GM19025 (cell line): ENCODE measurements around the gene SGMS2.

Experiments
- ATAC-seq: cut with Tn5 transposase; IDR thresholded peaks from one replicate; pipeline ENCODE4 v1.9.1; 2021; ENCODE audit warnings: mild to moderate bottlenecking, low read depth, moderate library complexity; ENCODE audit not compliant: unreplicated experiment

Gene SGMS2

GRCh38 chr4:107824350-107825071 lies at the start of gene SGMS2:
Gene SGMS2, plus strand, starts transcription at chr4:107824932. Its CDS starts 70,622 bp downstream, at chr4:107895554.
- peak; percentile 60 for ATAC-seq

DNA sequence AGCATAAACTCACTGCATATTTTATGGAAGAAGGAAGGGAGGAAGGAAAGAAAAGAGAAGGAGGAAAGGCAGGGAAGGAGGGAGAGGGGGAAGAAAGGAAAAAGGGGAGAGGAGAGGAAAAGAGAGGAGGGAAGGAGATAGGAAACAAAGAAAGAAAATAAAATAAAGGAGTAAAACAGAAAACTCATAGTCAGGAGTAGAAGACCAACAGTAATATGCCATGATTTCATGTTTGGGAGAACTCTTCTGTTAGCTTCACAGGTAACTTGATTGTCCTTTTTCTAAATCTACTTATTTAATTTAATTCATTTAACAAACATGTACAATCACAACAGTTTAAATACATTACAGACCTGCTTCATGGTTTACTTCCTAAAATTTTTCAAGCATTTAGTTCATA lies 46.8 kb upstream of the SGMS2 start:
- no peak for ATAC-seq

DNA sequence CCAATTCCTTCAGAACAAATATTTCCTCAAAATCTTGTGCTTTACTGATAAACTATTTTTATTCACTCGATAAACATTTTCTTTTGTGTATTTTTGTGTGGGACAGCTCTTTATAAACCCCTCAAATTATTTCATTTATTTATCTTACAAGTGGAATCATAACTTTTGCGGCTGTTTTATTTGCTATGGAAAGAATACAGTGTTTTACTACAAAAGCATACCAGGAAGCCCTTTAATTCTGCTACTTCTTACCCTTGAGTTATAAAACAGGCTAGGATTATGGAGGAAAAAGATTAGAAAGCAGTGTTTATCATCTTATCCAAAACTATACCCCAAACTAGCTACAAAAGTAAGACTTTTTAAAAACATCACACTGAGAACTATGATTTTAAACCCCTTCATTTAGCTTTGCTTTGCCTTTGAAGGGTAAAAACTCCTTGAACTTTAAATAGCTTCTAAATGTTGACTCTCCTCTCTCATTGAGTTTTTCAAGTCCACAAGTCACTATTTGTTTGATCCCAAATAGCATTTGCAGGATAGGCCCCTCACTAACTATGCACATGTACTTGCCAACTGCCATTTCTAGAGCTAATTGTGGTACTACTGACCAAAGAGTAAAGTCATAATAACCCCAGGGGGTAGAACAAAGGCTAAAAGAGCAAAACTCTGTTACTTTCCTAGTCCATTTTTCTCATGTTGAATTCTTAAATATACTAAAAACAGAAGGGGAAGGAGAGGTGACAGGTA lies 45.8 kb upstream of the SGMS2 start:
- ATAC-seq, result no peak

GRCh38 chr4:107780665-107781064 lies 44.1 kb upstream of the SGMS2 start:
- ATAC-seq, result no peak

DNA sequence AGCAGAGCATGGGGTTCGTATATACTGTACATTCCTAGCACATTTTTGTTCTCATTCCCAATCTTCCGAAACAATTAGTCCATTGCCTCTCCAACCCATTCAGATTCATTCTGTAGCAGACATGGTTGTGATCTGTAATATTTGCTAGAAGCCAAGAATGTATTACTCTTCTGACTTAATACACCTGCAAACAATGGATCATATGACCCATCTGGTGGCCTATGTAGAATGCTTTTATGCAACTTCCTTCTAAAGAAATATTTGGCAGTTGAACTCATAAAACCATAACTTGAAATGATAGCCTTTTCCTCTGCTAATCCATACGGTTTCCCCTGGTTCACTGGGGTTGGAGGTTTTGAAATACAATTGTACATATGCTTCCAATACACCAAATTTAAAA lies 32.8 kb upstream of the SGMS2 start:
- ATAC-seq, result no peak

- ATAC-seq, result no peak
Observed at GRCh38 chr4:107792711-107793110, 32.0 kb upstream of the SGMS2 start.

DNA sequence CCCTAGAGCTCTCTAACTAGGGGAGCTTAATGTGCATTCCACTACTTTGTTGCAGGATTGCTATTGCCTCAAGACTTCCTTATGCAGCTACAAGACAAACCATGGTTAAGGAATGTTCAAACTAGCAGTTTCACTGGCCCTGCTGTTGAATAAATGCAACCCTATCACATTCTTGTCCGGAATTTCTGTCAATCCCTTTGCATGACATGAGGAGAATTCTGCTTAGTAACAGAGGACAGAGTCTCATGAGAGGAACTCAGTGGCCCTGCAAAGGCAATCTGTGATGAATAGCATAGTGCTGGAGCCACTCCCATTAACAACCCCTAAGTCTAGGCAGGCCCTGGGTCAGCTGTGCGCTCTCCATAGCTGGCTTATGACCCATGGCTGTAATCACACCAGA lies 30.7 kb upstream of the SGMS2 start:
- ATAC-seq, result no peak

DNA sequence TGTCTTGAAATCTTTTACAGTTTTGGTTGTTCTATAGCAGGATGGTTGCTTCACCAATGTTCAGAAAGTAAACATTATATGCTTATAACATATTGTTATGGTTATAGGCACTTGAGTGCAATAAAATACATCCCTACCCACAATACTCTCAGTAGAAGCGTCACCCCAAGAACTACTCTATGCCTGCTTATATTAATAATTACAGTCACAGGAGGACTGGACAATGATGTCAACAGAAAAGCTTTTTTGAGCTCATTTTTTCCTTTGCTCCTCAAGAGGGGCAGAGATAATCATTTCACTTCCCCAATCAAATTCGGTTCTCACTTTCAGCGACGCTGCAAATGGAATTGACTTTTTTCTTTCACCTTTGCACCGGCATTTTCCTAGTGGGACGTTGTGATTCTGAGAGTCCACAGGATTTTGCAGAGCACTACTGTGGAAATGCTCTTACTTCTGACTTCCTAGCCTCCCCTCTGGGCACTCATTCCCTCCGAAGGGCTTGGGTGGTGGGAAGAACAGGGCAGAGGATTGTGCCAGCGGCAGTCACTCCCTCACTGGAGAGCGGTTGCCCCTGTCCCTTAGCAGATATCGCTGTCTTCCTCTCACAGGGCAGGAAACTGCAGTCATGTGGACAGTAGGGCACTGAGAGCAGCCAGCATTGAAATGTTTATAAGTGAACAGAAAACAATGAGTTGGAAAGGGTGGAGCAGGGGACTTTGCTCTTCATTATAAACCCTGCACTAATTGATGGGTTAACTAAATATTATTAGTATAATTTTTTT lies 24.9 kb upstream of the SGMS2 start:
- no peak for ATAC-seq

DNA sequence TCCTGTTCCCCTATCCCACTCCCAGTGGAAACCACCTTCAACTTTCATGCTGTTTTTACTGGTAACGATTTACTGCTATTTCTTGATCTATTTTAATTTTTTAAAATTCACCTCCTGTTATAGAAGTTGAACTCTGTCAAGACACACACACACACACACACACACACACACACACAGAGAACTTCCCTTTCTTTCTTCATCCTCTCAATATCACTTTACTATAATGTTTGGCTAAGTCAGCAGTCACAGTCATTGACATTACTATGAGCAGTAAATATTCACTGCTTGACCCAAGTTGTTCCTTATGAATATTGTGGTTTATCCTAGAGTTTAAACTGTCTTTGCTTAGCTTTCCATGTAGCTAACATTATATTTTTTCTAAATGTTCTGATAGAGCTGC lies 24.0 kb upstream of the SGMS2 start:
- ATAC-seq, result no peak

GRCh38 chr4:107801766-107802211 lies 22.9 kb upstream of the SGMS2 start:
- no peak for ATAC-seq

GRCh38 chr4:107804956-107805355 lies 19.8 kb upstream of the SGMS2 start:
- no peak for ATAC-seq

- ATAC-seq, result no peak
Observed at GRCh38 chr4:107806196-107806595, 18.5 kb upstream of the SGMS2 start.

DNA sequence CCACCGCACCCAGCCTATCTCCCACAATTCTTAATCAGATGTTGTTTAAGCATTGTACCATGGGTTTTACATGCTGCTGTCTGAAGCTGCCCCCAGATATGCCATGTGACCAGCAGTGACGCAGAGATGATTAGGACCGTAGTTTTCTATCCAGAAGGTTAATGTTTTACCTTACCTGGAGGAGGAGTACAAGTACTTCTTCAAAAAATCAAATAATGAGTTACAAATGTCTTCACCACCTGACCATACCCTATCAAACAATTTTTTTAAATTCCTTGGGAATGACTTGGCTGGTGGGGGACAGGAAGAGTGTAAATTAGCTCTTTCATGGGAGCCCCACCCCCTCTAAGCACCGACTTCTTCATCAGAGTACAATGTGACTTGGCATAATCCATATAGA lies 16.2 kb upstream of the SGMS2 start:
- no peak for ATAC-seq

- no peak for ATAC-seq
Observed at GRCh38 chr4:107809210-107809609, 15.5 kb upstream of the SGMS2 start.

DNA sequence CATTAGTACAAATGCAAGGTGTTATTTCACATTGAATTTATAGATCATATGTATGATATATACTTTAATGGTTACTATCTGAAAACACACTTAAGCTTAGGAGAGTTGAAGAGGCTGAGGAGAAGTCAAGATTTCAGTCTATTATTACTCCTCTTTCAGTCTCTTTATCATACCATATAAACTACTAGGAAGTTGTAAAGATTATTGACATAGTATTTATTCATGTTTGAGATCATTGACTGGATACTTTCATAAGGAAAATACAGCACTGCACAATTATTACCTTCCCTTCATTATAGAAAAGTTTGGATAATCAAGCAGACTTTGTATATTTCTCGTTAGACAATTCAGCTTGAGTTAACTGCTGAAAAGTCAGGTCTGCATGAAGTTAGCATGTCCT lies 10.0 kb upstream of the SGMS2 start:
- no peak for ATAC-seq

GRCh38 chr4:107815158-107815557 lies 9.6 kb upstream of the SGMS2 start:
- ATAC-seq, result no peak

DNA sequence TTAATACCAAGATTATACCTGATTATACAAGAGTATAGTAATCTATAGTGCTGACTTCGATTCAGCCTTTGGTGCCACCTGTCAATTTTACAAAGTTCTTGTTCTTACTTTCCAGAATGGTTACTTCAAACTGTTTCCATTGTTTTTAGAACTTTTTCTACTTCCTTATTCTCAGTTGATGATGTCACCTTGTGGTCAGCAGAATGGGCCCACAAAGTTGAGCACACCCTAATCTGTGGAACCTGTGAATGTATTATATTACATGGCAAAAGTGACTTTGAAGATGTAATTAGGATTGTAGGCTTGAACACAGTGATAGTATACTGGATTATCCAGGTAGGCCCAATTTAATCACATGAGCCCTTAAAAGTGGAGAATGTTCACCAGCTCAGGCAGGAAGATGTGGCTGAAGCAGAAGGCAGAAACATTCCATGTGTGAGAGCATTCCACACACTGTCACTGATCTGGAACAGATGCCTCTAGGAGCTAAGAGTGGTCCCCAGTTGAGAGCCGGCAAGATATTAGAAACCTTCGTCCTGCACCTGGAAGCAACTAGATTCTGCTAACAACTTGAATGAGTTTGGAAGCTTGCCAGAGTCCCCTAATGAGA lies 6.3 kb upstream of the SGMS2 start:
- ATAC-seq, result no peak

DNA sequence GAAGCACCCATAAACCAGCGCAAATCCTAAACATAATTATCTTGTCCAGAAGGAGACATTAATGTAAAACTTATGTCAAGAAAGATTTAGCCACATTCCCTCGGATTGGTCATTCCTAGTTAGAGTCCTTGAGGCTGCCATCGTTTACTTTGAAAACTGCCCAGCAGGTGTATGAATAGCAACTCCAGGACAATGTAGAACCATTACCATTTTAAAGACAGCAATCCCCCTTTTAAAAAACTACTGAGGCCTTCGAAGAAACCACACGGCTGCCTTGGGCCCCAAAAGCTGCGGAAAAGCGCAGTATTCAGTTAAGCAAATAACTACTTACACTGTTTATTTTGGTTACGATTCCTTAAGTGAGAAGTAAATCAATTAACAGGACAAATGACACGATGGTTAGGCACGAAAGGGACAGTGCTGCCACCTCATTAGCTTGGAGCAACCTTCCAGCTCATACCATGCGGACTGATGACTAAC lies 822 bp upstream of the SGMS2 start:
- ATAC-seq, result no peak

- peak; percentile 34 for ATAC-seq
Observed at GRCh38 chr4:107825072-107825824, 516 bp downstream of the SGMS2 start.

DNA sequence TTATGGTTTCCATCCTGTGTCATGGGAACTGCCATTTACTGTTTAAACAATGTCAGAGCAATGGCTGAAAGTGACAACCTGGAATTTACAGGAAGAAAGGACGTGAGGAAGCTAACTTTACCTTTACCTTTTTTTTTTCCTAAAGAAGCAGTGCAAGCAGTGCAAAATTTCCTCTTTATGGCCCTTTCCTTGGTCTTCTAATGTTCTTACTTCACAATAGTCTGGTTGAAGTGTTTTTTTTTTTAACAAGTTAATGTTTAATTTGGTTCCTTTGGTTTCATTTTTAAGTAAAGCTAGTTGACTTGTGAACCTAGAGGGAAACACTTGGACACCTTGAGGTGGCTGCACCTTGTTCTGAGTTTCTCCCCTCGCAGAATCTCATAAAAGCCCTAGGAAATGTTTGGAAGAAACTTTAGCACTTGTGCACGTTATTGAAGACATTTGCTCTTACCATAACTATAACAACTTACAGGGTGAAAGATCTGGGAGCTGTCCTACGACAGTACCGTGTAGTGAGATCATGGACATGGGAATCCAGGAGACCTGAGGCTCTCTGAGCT lies 1.8 kb downstream of the SGMS2 start:
- ATAC-seq, result no peak
